HG02759 (cell line): ENCODE measurements around the gene TMEM252.

Experiments
- ATAC-seq: cut with Tn5 transposase; IDR thresholded peaks from one replicate; pipeline ENCODE4 v1.9.1; 2021; ENCODE audit warnings: mild to moderate bottlenecking, moderate library complexity; ENCODE audit not compliant: unreplicated experiment

Gene TMEM252, protein sequence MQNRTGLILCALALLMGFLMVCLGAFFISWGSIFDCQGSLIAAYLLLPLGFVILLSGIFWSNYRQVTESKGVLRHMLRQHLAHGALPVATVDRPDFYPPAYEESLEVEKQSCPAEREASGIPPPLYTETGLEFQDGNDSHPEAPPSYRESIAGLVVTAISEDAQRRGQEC

DNA sequence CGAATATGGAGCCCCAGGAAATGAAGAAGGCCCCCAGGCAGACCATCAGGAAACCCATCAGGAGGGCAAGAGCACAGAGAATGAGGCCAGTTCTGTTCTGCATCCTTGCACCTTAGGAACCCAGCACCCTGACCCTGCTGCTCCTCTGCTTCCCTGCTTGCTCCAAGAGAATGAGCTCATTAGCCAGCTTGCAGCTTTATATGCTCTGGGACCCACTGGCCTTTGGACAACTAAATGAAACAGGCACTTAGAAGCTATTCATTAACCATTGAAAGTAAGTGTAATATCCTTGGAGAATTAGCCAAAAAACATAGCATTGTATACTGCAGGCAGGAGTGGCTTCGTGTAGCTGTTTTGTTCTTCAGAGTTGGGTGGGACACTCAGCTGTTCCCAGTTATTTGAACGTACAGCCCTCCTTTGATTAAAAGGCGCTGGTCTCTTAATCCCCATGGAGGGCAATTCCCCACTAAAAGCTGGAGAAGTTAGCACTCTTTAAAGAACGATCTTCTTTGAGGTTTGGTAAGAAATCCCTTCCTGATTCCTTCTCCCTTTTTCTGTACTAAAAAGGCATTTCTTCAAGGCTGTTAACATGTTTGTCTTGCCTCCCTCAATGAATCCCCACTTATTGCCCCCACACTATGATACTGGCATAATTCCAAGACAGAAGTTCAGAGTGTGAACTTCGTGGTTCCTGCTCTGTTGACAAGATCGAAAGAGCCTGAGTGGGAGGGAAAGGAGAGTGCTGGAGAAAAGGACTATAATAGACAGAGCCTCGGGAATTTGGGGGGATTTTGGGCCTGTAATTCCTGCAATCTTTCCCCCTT lies at the start of gene TMEM252:
Gene TMEM252 (minus strand): TSS at position 172 of the 824 bp plus-strand sequence. CDS start 69 bp downstream, at position 103.
- no peak for ATAC-seq

DNA sequence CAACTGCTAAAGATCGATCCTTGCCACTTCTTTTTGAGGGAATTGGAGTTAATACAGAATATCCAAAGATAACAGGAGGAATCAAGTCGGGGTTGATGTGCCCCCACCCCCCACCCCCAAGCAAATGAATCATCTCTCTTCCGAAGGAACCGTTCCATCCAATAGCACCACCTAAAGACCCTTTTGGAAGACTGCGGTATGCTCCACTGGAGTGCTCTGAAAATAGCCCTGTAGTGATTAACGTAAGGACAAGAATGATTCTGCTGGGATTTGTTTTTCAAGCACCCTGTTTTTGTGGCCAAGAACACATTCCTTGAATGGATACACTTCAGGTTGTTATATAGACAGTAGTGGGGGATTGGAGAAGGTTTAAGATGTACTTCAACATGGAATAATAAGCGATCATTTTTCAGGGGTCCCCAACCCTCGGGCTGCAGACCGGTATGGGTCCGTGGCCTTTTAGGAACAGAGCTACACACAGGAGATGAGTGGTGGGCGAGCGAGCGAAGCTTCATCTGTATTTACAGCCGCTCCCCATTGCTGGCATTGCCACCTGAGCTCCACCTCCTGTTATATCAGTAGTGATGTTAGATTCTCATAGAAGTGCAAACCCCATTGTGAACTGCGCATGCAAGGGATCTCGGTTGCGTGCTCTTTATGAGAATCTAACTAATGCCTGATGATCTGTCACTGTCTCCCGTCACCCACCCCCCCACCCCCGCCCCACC lies 44.5 kb upstream of the TMEM252 start:
- ATAC-seq: no peak

DNA sequence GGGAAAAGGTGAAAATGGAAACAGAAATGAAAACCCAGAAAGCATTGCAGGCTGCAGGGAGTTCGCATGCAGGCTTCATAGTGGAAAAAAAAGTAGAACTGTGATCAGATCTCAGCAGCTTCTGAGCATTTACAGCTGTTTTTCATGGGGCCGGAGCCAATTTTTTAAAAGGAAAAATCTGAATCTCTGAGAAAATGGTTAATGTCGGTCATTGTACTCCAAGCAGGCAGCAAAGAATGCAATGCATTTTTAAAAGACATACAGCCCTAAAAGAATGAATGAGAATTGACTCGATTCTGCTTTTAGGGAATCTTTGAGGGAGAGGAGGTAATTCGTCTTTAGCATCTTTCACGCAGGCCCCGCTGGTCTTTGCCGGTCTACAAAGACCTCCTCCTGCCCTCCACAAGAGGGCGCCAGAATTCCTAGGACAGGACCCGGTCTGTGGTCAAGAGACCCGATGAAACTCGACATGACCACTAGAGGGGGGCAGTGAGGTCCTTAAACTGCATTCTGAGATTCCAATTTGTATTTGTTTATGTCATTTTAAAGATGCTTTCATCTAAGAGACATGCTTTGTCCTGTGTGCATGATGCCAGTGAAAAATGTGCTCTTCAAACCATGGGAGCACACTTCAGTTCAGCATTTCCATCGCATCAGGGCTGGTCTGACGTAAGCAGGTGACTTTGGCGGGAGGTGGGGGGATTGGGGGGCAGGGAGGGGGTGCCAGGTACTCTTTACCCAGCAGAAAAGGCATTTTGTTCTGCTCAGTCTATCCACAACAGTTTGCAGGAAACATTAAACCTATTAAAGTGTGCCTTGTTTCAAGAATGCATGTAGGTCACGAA lies 43.7 kb upstream of the TMEM252 start:
- ATAC-seq: peak; percentile 87

DNA sequence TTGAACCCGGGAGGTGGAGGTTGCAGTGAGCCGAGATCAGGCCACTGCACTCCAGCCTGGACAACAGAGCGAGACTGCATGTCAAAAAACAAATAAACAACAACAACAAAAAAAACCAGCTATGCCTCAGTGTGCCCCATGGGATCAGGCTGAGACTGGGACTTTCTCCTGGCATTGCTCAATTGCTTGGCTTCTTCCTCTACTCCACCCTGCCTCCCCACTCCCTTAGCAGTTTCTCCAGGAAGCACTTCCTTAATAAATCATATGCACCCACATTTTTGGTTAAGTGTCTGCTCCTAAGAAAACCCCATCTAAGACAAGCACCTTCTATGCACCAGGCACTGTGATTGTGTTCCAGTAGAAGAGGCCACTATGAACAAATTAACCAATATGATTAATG lies 41.0 kb upstream of the TMEM252 start:
- ATAC-seq: no peak

DNA sequence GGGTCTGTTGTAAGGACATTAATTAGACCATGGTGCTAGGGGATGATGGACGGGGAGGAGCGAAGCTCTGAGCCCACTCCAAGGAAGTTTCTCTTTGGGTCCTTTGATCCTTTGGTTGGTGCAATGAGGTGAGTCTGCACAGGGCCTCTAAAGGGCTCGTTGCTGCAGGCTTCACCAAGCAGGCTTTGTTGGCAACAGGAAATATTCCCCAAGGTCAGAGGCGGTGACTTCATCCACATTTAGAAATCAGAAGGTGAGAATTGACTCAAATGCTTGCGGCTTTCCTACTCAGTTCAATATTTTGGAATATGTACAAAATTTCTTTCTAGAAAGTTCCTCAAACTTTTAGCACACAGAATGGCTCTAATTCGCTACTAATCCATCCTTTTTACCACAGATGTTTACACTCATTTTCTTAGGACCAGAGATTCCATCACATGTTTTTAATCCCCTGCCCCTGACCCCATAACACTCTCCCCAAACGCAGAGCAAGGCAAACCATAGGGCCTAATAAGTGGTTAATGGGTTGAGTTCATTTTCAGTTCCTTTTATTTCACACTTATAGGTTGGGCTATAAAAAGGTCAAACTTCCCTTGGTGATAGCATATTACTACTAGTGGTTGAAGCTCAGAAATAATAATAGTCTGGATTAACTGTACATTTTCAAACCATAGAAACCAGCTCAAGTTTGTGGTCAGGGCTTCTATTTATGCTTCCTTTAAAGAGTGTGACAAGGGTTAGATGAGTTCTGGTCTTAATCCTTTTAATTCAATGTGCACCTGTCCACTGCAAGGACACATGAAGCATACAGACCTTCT lies 37.3 kb upstream of the TMEM252 start:
- ATAC-seq: peak; percentile 86

DNA sequence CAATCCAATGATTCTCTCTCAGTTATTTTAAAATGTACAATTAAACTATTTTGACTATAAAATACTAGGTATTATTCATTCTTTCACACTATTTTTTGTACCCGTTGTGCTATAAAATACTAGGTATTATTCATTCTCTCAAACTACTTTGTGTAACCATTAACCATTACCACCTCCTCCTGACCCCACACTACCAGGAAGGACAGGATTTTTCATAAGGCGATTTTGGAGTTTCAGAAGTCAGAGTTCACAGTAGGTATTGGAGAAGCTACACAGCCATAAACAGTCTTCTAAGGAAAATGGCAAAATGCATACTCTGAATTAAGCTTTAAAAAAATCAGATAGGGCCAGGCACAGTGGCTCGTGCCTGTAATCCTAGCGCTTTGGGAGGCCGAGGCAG lies 35.1 kb upstream of the TMEM252 start:
- no peak for ATAC-seq

DNA sequence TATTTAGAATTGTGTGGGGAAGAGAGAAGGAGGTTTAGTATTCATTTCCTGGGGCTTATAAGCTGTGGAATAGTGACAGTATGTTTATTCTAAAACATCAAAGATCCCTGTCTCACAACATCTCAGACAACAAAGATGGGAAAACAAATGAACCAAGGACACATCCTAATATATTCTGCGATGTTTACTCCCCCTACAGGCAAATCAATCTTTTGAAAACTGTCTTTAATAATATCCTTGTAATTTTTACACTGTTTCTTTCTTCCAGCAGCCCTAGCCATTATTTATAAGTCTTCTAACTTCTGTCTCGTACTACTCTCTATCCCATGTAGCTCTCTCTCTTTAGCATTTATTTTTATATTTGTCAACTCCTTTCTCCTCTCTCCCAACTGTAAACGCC lies 33.5 kb upstream of the TMEM252 start:
- no peak for ATAC-seq

DNA sequence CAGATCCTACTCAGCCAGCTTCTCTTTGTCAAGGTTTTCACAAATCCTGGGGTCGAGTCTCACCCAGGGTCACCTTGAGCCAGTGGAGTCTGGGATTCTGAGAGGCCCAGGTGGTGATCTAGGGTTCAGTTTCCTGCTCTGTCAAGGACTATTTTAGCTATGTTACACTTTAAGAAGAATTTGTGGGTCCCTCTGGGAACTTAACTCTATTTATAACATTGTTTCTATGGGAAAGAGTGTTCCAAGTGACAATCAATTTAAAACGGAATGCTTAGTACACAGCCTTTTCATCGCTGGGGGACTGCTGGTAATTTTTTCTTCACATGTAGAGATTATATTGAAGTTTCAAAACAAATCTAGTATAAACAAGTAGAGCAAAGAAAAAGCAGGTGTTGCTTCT lies 26.9 kb upstream of the TMEM252 start:
- ATAC-seq: no peak

DNA sequence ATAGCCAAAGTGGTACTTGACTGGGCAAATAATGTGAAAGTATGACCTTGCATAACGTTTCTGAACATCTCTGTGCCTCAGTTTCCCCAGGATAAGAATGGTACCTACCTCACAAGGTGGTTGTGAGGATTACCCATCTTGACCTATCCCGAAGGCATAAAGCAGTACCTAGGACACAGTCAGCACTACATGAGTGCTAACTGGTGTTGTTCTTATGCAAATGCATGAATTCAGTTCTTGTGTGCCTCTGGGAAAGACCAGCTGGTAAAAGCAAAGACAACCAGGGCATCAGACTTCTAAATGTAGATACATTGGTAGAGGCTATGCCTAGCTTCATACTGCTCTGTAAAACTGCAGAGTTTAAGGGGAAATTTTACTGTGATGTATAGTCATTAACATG lies 21.8 kb upstream of the TMEM252 start:
- ATAC-seq: no peak

DNA sequence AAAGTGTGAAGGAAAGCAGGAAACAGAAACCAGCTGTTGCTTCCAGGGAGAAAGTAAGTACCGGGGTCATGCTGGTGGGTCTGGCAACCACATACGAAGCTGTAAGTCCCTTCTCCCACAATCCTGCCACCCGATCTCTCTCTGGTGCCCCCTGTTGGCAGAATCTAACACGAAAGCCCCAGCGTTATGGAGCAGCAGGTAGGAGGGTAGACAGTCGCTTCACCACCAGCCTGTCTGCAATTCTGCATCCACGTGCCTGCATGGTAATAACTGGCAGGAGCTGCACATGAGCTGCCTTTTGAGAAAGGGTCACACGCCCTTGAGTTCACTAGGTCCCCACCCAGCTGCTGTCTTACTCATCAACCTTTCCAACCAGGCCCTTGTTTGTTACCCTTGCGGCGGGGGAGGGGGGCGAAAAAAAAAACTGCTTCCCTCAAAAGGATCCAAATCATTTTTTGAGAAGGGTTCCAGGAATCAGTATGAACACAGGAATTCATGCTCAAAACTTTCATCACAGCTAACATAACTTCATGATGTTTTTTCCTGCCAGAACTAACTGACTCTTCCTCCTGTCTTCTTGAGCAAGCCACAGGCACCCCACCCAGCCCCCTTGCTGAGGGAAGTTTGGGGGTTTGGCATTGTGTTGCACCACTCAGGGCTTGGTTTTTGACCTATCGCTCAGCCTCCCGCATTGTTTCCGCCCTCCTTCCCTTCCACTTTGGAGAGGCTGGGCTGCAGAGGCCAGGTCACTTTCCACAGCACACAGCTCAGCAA lies 19.6 kb upstream of the TMEM252 start:
- ATAC-seq: no peak

DNA sequence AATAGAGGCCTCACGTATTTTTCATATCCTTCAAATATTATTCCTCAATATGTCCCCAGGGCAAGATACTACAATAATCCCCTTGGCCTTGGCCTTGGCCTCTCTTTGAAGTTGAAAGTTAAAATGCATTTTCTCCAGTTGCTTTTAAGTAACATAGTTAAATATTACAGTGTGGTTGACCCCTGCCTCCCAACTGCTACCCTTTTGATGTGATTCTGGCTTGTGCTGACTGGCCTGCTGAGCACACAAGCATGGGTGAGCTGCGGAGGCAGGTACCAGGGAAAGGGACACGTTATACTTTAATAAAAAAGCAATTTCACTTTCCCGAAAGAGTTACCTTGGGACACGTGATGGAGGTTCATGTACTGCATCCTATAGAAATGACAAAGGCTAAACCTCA lies 17.9 kb upstream of the TMEM252 start:
- ATAC-seq: no peak

DNA sequence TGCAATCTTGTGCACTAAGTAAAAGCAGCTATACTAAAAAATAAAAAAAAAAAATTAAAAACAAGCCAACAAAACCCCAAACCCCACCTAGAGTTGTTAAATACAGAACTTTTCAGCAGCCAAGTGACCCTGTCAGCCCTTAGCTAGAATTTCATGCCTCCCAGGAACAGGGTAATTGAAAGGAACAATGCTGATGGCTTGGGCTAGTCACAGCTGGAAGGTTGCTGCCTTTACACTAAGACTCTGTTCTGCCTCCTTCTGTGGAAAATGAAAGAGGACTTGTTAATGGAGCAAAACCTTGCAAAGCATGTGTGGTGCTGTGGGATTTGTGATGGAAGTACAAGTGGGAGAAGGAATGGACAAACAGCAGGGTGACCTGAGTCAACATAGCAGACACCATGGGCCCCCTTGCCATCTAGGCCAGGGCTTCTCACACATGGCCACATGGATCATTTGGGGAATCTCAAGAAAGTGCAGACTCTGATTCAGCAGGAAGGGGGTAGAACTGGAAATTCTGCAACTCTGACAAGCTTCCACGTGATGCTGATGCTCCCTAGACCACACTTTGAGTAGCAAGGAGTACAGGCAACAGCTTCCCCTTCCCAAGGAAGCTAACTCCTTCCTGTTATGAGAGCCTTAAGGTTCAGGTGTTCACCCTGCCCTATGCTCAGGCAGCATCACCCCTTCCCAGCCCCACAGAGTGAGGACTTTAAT lies 14.9 kb upstream of the TMEM252 start:
- ATAC-seq: no peak

DNA sequence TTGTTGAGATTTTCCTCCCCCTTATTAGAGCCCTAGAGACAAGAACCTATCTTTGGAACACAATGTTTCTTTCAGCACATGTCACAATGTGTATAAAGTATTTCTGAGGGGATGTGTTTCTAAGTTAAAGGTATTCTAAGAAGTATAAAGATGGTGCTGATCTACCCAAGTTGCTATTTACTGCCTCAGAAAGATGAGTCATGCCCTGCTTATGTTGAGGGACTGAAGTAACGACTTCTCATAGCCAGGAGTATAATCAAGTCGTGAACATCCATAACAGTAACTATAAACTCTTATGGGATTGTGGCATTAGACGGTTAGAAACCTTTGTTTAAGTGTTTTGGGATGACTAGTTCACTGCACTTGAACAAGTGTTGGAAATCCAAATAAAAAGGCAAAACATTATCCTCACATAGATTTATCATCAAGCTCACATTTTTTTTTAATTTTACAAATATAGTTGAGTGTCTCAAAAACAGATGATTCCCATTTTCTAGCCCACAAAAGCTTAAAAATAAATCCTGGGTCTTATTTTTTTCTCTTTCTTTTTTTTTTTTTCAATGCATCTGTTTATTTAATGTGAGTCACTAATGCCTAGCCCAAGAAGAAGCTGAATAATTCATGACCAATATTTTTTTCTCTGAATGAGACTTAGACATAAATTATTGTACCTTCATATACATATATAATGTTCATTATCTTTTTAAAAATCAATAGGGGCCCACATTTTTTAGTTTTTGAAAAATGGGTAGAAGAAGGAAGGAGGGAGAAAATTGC lies 12.2 kb upstream of the TMEM252 start:
- no peak for ATAC-seq

DNA sequence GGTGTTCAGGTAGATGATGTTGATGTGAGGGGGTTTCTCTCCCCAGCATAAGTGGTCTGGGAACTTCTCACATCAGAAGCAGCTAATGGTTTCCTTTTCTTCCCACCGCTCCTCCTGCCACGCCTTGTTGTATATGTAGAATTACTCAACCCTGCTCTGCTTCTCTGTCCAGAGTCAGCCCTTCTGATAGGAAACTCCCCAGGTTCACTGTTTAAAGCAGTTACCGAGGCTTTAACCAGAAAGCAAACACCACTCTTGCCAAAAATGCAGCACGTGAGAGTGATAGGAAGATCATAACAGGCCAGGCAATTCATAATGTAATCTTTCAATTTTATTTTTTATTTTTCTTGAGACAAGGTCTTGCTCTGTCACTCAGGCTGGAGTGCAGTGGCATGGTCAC lies 10.5 kb upstream of the TMEM252 start:
- ATAC-seq: no peak

DNA sequence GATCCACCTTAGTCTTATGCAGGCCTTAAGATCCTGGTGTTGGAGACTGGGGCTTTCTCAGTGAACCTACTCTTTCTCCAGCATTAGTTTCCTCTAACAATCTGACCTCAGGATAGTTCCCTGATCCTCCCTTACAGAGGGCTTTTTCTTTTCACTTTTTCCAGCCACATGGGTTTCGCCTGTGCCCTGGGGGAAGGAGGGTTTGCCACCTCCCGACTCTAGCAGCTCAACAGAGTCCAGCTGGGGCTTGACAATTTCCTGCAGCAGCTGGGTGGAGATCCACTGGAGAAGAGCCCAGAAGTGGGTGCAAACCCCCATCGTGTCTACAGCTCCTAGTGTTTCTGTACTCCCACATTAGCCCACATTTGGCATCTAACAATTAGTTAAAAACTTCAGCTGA lies 7.6 kb upstream of the TMEM252 start:
- ATAC-seq: no peak

DNA sequence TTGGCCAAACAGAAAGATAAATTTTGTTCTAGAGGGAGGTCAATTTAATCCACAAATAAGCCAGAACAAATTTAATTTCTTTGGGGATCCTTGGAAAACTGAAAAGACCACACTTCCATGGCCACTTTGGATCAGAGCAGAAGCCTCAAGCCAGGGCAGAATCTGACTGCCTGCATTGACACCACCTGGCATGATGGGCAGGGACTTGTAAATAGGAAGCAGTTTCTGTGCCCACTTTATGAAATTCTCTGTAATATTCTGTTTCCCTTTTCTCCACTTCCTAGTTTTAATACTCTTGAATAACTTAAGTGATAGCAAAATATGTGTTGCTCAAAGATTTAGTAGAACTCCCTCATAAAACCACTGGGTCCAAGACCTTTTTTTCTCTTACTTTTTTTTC lies 6.7 kb upstream of the TMEM252 start:
- no peak for ATAC-seq

DNA sequence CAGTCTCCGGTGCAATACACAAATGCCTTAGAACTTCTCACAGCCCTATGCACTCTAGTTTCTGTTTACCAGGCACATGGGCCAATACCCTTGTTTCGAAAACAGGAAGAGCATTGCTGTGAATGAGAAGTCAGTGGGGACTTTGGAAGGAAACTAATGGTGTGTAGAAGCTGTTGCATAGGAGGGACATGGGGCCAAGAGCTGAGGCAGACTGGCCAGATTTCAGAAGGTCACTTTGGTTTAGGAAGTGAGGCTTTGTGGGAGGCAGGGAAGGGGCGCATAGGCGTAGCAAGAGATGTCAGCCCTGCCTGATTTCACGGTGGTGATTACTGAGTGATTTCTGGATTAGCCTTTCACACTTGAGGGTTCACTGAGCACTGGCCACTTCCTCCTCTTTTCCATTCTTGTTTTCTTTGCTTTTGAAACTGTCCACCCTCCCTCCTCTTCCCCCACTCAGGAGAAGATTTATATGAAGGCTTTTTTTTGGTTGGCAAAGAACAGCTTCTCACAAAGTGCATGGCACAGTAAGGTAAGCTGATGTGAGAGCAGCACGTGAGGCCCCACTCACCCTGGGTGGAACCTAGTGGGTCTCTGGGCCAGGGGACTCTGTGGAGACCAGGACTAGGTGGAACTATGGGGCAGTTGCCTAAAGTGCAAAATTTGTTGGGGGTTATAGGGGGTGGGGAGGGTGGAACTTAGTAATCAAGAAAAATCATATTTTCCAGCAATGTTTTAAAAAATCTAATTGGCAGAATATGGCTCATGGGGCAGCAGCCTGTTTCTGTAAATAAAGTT lies 6.1 kb upstream of the TMEM252 start:
- peak; percentile 86 for ATAC-seq
